Endothelial cell of umbilical vein (primary cell): ENCODE measurements around the gene CLCA4. TPM values are rescaled to one million over a fixed set of nuclear protein-coding genes. Genes with fewer than 3 reads are reported as not detected.

Source experiments
- BruUV-seq: library from RNA; stranded (reverse); fragments of 400-500 nt; replicated peaks from 2 replicates; lab custom pipeline; 2021; lab: Mats Ljungman, UMichigan
- CTCF ChIA-PET: fragments of 300-600, 350-600 bp; sonication (Branson Sonifier 250); formaldehyde crosslinking; loops from one replicate; lab custom pipeline; 2021; ENCODE audit warnings: antibody characterized with exemption, inconsistent platforms; lab: Charles Lee
- POLR2A ChIA-PET: fragments of 300-600, 350-600 bp; sonication (Branson Sonifier 250); formaldehyde crosslinking; loops from one replicate; lab custom pipeline; 2021; ENCODE audit warnings: antibody characterized with exemption, inconsistent platforms; lab: Charles Lee
- DNase-seq: peaks from one replicate; pipeline ENCODE4 v3.0.0-alpha.2; 2011; ENCODE audit warnings: low read depth, low spot score
- FAIRE-seq: peaks from 2 replicates; lab custom pipeline; 2011; peaks lifted over from hg19 to GRCh38; lab: Jason Lieb, UNC
- H2AFZ ChIP-seq: 2 replicates; pipeline ENCODE4 v1.6.0; 2012; ENCODE audit warnings: low read depth, low read length, control low read depth, inconsistent platforms
- H3K27ac ChIP-seq: 2 replicates; pipeline ENCODE4 v1.5.1; 2011; ENCODE audit warnings: low read depth, mild to moderate bottlenecking, control low read depth, low read length, moderate library complexity; ENCODE audit not compliant: insufficient read depth
- H3K27me3 ChIP-seq, 2 experiments: 2 replicates each; pipeline versions ENCODE4 v1.6.0 to v1.6.1; 2011; ENCODE audit warnings: low read length in 2 of 2, mixed read lengths in 1 of 2; ENCODE audit not compliant: control insufficient read depth in 2 of 2, insufficient read depth in 2 of 2
- H3K36me3 ChIP-seq, 2 experiments: 2 replicates in 1 of 2; 3 replicates in 1 of 2; pipeline ENCODE4 v1.5.1; 2011; ENCODE audit warnings: low read length in 2 of 2, mild to moderate bottlenecking in 1 of 2, moderate library complexity in 1 of 2; ENCODE audit not compliant: control insufficient read depth in 2 of 2, insufficient read depth in 2 of 2; ENCODE audit errors: extremely low read depth in 1 of 2
- H3K4me1 ChIP-seq: 3 replicates; pipeline ENCODE4 v1.5.1; 2011; ENCODE audit warnings: mild to moderate bottlenecking, low read length; ENCODE audit not compliant: control insufficient read depth, insufficient read depth; ENCODE audit errors: extremely low read depth
- H3K4me2 ChIP-seq: 2 replicates; pipeline ENCODE4 v1.6.1; 2011; ENCODE audit warnings: low read length, control low read depth, mixed read lengths; ENCODE audit not compliant: insufficient read depth
- H3K4me3 ChIP-seq, 3 experiments: fragments of 200-600 bp in 1 of 3; sonication (generic), shearing (Covaris generic) in 1 of 3; replicated peaks in 1 of 3; 2 replicates each; pipeline ENCODE4 v1.5.1; 2011 to 2016; ENCODE audit warnings: control low read depth in 3 of 3, low read length in 3 of 3, mild to moderate bottlenecking in 2 of 3, inconsistent platforms in 1 of 3, low read depth in 1 of 3, moderate library complexity in 1 of 3; ENCODE audit not compliant: insufficient read depth in 1 of 3
- H3K79me2 ChIP-seq: 2 replicates; pipeline ENCODE4 v1.6.0; 2012; ENCODE audit warnings: low read length, inconsistent platforms; ENCODE audit not compliant: control insufficient read depth, insufficient read depth
- H3K9ac ChIP-seq: replicated peaks from 2 replicates; pipeline ENCODE3; 2011; ENCODE audit warnings: low read length, control low read depth; ENCODE audit not compliant: insufficient read depth; ENCODE audit errors: extremely low read depth
- H3K9me1 ChIP-seq: replicated peaks from 3 replicates; pipeline ENCODE4 v1.6.0; 2011; ENCODE audit warnings: mild to moderate bottlenecking, low read length; ENCODE audit not compliant: control insufficient read depth, insufficient read depth; ENCODE audit errors: extremely low read depth
- H3K9me3 ChIP-seq: replicated peaks from 2 replicates; pipeline ENCODE4 v1.5.1; 2012; ENCODE audit warnings: low read length, inconsistent platforms; ENCODE audit not compliant: control insufficient read depth, insufficient read depth
- H4K20me1 ChIP-seq: replicated peaks from 2 replicates; pipeline ENCODE3; 2011; ENCODE audit warnings: mild to moderate bottlenecking, low read length; ENCODE audit not compliant: control insufficient read depth, insufficient read depth; ENCODE audit errors: extremely low read depth
- EZH2 ChIP-seq: IDR thresholded peaks from 2 replicates; pipeline ENCODE4 v1.6.1; 2012; ENCODE audit warnings: borderline replicate concordance, low read depth, mild to moderate bottlenecking, moderate library complexity, low read length, inconsistent platforms; ENCODE audit not compliant: severe bottlenecking
- FOS ChIP-seq: IDR thresholded peaks from 2 replicates; pipeline ENCODE4 v1.6.1; 2011; ENCODE audit warnings: mild to moderate bottlenecking, low read length, moderate library complexity, borderline replicate concordance; ENCODE audit not compliant: insufficient read depth
- GATA2 ChIP-seq: IDR thresholded peaks from 2 replicates; pipeline ENCODE4 v1.7.0; 2011; ENCODE audit warnings: low read depth, mild to moderate bottlenecking, moderate library complexity, mixed read lengths, low read length; ENCODE audit not compliant: insufficient read length, insufficient read depth
- JUN ChIP-seq: IDR thresholded peaks from 2 replicates; pipeline ENCODE4 v1.6.1; 2011; ENCODE audit warnings: borderline replicate concordance, low read depth; ENCODE audit not compliant: insufficient read length, insufficient read depth
- MYC ChIP-seq: IDR thresholded peaks from one replicate; pipeline ENCODE4 v1.6.1; 2011; ENCODE audit warnings: mild to moderate bottlenecking, low read depth, low read length
- POLR2AphosphoS5 ChIP-seq: IDR thresholded peaks from 2 replicates; pipeline ENCODE4 v1.6.1; 2012; ENCODE audit warnings: low read depth, mild to moderate bottlenecking, control low read depth, low read length, moderate library complexity; ENCODE audit not compliant: insufficient read depth
- dilution Hi-C: fragments of 300-500 bp; cut with MboI; formaldehyde crosslinking; loops from one replicate; pipeline ENCODE4 v1.15.0; 2019; ENCODE audit warnings: low sequenced_read_pairs; ENCODE audit not compliant: extremely low pct_ligation_motif_present
- intact Hi-C: fragments of 100-400 bp; cut with micrococcal nuclease; formaldehyde crosslinking; loops from one replicate; pipeline ENCODE4 v1.10.0; 2022
- polyA plus RNA-seq, 4 experiments: library from polyadenylated mRNA; depleted of rRNA in 3 of 4; stranded (reverse) in 3 of 4; unstranded in 1 of 4; fragments of >200 nt; gene quantifications; 2 replicates each; pipeline versions ENCODE4 v1.2.1 to v1.2.3, GENCODE V29; 2011 to 2012; ENCODE audit warnings: missing spikeins in 1 of 4
- total RNA-seq: library from RNA; stranded (reverse); gene quantifications from 2 replicates; pipeline ENCODE4 v1.2.3, GENCODE V29; 2021
- TF ChIP-seq, protein P1 (sequence below): IDR thresholded peaks from 2 replicates; pipeline ENCODE4 v1.6.1; 2011; ENCODE audit not compliant: insufficient read depth, insufficient read length

The CLCA4 gene
- total and polyA plus RNA-seq, 2 donors (not counting 3 experiments of a cell fraction or from before 2014, with no cell fraction given), result not detected

GRCh38 chr1:86504137-86504479, 42.8 kb upstream of the CLCA4 start:
- dilution Hi-C loops, result no loop called here
- no peak overlapping the region for H2AFZ ChIP-seq
- ChIA-PET CTCF (interaction anchor here (0.7 to 9.9 kb wide), 7 partner anchors 12 to 238 kb away, joined by 3 to 85 read pairs (median 3); no protein-coding TSS in a partner anchor), POLR2A (no interaction called here)
- H3K4me1 ChIP-seq, result no peaks in the 10 kb centered on the region
- FAIRE-seq, result no peak
- no peak overlapping the region for H3K9ac ChIP-seq
- H3K79me2 ChIP-seq, result no peaks in the 10 kb centered on the region
- no peaks in the 10 kb centered on the region for H4K20me1 ChIP-seq
- TF ChIP-seq JUN, result no peak
- no peak for TF ChIP-seq FOS
- TF ChIP-seq POLR2AphosphoS5, result no peak
- TF ChIP-seq MYC, result no peak
- no peak for TF ChIP-seq EZH2
- TF ChIP-seq, protein P1, sequence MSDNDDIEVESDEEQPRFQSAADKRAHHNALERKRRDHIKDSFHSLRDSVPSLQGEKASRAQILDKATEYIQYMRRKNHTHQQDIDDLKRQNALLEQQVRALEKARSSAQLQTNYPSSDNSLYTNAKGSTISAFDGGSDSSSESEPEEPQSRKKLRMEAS, result no peak
- no peak for TF ChIP-seq GATA2
- DNase-seq, result no peak
- no peaks in the 10 kb centered on the region for H3K9me3 ChIP-seq
- H3K36me3 ChIP-seq, result no peaks in the 10 kb centered on the region
- H3K4me2 ChIP-seq, result no peak overlapping the region
- BruUV-seq, result no TSS peak
- H3K4me3 ChIP-seq, result no peak overlapping the region
- H3K9me1 ChIP-seq, result no peaks in the 10 kb centered on the region
- peaks cover 0 to 3% of the 10 kb centered on the region in 2 experiments for H3K27me3 ChIP-seq
- intact Hi-C loops, result loop anchor here (5.0 kb wide), 1 partner anchor 107 kb away; the partner anchor contains the start of gene ODF2L
- H3K27ac ChIP-seq, result no peak overlapping the region
